ENCODE results near the gene ZNF436.
A peak's percentile ranks its signal among the peaks of the same experiment; 100 is the strongest.

ZNF436 gene

GRCh38 chr1:23369335-23370013 lies at the start of gene ZNF436:
TSS of gene ZNF436 (minus strand) at chr1:23369836. CDS start at chr1:23368005, 1,831 bp downstream.
- peak; percentile 94 for DNase-seq

GRCh38 chr1:23419180-23419579 lies 49.5 kb upstream of the ZNF436 start:
- DNase-seq, result no peak

GRCh38 chr1:23417570-23417969 lies 47.9 kb upstream of the ZNF436 start:
- DNase-seq, result peak; percentile 48

GRCh38 chr1:23416964-23417363 lies 47.3 kb upstream of the ZNF436 start:
- no peak for DNase-seq

- DNase-seq, result no peak
Measured at GRCh38 chr1:23408797-23409290, 39.2 kb upstream of the ZNF436 start.

DNA sequence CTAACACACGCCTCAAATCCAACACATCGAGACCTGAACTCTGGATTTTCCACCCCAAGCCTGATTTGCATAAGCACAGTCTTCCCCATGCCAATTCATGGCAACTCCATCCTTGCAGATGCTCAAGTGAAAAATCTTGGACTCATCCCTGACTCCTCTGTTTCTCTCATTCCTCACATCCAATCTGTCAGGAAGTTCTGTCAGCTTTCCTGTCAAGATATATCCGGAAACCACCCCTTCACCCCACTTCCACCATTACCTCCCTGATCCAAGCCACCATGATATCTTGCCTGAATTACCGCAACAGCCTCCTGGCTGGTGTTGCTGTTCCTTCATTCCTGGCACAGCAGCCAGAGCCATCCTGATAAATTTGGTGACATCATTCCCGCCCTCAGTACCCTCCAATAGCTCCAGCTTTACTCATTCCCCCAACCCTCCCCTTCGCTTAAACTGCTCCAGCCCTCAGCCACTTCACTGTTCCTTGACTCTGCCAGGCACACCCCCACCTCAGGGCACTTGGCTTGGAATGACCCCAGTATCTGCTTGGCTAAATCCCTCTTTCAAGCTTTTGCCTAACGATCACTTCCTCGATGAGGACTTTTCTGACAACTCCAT lies 37.5 kb upstream of the ZNF436 start:
- no peak for DNase-seq

GRCh38 chr1:23405946-23406345 lies 36.3 kb upstream of the ZNF436 start:
- no peak for DNase-seq

- peak; percentile 88 for DNase-seq
Measured at GRCh38 chr1:23403735-23404486, 34.3 kb upstream of the ZNF436 start.

GRCh38 chr1:23403355-23403734 lies 33.7 kb upstream of the ZNF436 start:
- DNase-seq, result no peak

DNA sequence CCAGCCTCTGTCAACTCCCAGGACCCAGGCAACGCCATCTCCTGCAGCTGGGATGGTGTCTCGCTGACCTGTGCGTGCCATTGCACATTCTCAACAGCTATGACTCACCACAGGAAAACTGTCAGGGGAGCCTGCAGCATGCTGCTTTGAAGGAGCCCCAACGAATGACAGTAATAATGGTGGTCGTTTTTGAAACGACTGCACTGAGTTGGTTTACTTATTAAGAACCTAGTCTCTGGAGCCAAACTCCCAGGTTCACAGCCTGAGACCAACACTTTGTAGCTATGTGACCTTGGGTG lies 33.4 kb upstream of the ZNF436 start:
- no peak for DNase-seq

GRCh38 chr1:23402286-23403037 lies 32.8 kb upstream of the ZNF436 start:
- no peak for DNase-seq

DNA sequence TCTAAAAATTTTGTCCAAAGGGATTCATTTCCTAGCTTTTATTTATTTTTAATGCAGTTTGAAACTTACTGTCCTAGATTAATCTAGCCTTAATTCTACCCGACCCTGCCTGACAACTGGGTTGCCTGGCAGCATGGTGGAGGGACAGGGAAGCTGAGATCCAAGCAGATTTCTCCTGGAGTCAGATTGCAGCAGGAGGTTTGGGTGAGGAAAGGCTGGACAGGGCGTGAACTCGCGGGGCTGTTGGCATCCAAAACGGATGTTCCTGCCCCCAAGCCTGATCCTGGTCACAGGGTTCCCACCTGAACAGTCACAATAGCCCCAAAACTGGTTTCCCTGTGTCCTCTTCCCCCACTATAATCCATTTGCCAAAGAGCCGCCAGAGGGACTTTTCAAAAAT lies 31.7 kb upstream of the ZNF436 start:
- DNase-seq, result no peak

GRCh38 chr1:23400324-23401114 lies 30.9 kb upstream of the ZNF436 start:
- no peak for DNase-seq

DNA sequence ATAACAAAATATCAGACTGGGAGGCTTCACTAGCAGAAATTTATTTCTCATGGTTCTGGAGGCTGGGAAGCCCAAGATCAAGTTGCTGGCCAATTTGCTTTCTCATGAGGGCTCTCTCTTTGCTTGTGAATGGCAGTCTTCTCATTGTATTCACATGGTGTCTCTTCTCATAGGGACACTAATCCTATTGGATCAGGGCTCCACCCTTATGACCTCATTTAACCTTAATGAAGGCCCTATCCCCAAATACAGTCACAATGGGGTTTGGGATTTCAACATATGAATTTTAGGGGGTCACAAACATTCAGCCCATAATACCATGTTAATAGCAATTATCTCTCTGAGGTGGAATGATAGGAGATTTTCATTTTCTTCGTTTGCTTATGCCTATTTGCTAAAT lies 29.6 kb upstream of the ZNF436 start:
- DNase-seq, result no peak

GRCh38 chr1:23397908-23398307 lies 28.3 kb upstream of the ZNF436 start:
- DNase-seq, result no peak

DNA sequence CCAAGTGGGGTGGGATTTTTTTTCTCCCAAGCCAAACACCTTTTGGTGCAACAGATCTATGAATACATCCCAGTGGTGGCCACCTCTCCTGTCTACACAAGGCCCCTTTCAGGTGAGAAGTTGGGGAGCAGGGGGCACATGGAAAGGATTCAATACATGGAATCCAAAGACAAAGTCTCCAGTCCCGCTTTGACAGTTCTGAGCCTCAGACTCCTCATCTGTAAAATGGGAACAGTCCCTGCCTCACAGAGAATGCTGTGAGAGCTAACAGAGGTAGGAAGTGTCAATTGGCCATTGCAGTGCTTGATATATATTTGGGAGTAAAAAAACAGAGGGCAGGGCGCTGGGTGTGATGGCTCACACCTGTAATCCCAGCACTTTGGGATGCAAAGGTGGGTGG lies 26.7 kb upstream of the ZNF436 start:
- no peak for DNase-seq

DNA sequence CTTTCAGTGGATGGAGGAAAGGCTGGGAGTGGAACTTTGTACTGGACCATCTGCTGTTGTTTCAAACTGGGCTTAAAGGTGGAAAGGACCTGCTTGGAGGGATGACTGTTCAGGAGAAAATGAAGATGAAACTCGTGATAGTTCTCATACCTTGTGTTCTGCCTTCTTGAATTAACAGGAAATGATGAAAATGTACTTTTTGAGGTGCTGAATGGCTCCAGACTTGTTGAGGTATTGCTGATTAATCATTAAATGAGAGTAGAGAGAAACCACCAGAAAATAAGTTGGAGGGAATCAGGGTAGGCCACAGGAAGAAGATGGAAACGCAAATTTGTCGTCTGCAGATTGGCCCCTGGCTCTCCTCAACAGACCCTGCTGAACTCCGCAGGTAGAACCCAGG lies 26.2 kb upstream of the ZNF436 start:
- no peak for DNase-seq

- peak; percentile 55 for DNase-seq
Measured at GRCh38 chr1:23395154-23395724, 25.6 kb upstream of the ZNF436 start.

- DNase-seq, result peak; percentile 92
Measured at GRCh38 chr1:23394684-23395083, 25.0 kb upstream of the ZNF436 start.

DNA sequence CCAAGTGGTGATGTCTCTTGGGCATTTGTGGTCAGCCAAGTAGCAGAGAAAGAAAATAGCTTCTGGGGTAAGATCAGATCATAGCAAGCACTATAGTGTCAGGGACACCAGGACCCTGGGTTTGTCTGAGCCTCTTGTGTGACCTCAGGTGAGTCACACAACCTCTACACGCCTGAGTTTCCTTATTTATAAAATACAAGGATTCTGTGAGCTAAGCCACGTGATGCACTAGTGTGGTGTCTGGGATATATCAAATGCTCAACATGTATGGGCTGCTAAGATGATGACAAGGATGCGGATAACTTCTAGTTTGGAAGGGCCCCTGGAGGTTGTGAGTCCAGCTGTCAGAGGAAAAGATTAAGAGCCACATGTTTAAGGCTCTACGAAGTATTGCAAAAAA lies 24.5 kb upstream of the ZNF436 start:
- DNase-seq, result no peak

DNA sequence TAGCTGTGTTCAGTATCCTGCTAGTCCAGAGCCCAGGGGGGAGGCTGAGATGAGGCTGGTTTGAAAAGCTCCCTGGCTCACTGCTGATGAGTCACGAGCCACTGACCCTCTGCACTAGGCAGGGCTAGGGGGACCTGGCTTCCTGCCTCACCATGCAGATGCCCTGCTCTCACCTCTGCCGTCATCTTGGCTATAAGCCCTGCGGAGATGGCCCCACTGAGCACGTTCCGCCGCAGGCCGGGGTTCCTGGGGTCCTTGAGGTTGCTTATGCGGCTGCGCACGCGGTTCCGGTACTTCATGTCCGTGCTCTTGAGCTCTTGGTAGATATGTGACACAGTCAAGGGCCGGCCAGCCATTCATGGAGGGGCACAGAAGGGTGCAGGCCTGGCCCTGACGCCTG lies 24.1 kb upstream of the ZNF436 start:
- no peak for DNase-seq

Data from femur (tissue), 1 donor.